NCI-H524 treated with DMSO at 0.1 percent for 48 hours (cell line): ENCODE results near the gene PDCD1.
"Not testable (repeated sequence)": the region's sequence is repeated elsewhere in the genome, so short reads cannot be mapped to it uniquely, and the experiment has no call there.

ENCODE experiments used
- DNase-seq: peaks from one replicate; lab custom pipeline; 2025; lab: John Stamatoyannopoulos, UW

PDCD1 gene

DNA sequence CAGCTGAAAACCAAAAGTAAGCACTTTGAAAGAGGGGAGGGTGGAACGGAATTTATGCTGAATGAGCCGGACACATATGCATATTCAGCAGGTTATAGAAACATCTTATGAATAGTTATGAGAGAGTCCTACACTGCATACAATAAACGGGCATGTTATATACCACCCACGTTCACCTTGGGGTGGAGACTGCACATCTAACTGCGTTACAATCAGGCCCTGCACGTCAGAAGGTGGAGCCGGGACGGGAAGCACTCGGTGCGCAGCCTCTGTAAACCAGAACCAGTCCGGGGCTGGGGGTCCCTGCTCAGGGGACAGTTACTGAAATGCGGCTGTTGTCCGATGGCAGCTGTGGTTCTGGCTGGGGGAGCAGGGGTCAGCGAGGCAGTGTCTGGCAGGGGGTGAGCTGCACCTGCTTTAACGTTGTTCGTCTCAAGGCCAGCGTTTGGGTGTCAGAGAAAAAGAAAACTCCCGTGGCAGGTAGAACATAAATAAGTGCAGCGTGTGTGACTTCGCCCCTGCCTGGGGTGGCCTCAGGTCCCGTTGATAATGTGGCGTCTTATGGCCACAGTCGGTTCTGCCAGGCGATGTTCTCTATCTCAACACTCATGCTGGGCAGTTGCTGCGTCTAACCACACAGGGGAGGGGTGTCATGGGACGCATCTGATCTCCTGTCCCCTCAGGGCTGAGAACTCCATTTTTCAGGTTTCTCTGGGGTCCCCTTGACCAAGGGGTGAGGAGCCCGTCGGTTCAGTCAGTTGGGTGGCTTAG is 24.8 kb downstream of the PDCD1 start:
- not testable (repeated sequence) for DNase-seq

DNA sequence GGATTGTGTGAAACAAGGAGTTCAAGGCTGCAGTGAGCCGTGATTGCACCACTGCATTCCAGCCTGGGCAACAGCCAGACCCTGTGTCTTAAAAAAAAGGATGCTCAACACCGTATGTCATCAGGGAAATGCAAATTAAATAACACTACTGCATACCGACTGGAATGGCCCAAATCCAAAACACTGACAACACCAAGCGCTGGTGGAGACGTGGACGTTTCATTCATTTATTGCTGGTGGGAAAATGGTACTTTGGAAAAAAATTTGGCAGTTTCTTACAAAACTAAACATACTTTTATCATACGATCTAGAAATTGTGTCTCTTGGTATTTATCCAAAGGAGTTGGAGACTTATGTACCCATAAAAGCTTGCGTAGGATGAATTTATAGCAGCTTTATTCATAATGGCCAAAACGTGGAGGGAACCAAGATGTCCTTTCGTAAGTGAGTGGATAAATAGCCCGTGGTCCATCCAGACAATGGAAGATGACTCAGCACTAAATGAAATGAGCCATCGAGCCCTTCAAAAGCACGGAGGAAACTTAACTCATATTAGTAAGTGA is 25.5 kb downstream of the PDCD1 start:
- no peak for DNase-seq

DNA sequence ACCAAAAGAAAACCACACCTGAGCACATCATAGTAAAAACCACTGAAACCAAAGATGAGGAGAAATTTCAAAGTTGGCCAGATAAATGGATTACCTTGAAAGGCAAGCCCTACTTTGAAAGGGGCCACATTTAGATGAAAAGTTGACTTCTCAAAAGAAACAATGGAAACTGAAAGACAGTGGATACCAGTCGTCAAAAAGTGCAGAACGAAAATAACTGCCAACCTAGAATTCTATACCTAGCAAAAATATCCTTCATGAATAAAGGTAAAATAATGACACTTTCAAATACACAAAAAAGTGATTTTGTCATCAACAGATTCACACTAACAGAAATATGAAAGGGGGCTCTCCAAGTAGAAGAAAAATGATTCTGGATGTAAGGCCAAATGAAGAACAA is 31.3 kb downstream of the PDCD1 start:
- no peak for DNase-seq

DNA sequence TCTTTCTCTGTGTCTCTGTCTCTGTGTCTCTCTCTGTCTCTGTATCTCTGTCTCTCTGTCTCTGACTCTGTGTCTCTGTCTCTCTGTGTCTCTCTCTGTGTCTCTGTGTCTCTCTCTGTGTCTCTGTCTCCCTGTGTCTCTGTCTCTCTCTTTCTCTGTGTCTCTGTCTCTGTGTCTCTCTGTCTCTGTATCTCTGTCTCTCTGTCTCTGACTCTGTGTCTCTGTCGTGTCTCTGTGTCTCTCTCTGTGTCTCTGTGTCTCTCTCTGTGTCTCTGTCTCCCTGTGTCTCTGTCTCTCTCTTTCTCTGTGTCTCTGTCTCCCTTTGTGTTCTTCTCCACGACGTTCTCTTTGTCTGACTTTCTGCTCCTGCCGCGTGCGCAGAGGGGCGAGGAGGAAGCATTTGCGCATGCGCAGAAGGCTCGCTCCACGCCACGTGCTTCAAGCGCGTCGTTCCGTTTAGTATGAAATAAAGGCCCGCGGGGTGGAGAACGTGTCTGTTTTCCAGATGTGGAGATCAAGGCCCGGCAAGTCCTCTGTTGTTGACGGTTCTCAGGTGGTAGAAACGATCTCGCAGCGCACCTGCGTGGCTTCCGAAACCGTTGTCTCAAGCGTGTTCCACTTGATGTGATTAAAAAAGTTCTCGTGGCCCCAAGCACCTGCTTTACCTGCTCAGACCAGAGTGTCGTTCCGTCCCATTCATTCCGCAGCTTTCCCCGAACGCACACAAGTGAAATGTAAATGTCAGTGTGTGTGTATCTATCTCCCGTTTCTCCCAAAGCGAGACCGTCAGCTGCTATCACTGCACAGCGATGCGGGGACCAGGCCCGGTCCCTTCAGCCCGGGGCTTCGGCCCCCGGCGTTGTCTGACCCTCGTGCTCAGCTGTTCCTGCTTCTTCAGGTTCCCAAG is 34.9 kb downstream of the PDCD1 start:
- DNase-seq: not testable (repeated sequence)

DNA sequence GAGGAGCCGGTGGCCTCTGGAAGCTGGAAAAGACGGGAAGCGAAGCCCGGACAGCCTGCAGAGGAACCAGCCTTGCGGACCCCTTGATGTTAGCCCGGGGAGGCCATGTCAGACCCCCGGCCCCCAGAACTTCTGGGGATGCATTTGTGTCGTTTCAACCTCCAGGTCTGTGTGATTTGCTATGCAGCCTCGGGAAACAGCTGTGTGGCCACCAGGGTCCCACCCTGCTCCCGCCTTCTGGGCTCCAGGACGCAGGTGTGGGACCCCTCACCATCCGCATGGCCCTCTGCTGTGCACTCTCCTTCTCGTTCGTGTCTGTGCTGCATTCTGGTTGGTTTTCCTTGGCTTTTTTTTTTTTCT is 36.5 kb downstream of the PDCD1 start:
- no peak for DNase-seq

DNA sequence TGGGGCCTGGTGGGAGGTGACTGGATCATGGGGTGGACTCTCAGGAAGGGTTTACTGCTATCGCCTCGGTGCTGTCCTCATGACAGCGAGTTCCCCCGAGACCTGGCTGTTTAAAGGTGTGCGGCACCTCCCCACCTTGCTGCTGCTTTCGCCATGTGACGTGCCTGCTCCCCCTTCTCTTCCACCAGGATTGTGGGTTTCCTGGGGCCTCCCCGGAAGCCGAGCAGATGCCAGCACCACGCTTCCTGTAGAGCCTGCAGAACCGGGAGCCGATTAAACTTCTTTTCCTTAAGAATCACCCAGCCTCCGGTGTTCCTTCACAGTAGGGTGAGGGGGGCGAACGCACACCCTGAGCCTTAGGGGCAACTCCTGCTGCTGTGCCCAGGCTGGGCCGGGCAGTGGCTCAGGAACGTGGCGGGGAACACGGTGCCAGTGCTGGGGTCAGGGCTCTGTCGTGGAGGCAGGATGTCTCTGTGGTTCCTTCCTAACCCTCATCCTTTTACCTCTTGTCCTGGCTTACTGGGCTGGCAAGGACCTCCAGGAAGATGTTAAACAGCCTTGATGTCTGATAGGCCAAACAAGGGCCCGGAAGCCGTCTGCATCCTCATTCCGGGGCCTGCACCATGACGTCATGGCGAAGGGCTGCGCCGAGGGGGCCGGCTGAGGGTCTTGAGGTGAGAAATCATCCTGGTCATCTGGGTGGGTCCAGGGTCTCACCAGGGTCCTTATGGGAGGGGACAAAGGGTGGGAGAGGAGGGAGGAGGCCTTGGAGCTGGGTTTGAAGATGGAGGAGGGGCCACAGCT is 37.0 kb downstream of the PDCD1 start:
- no peak for DNase-seq

DNA sequence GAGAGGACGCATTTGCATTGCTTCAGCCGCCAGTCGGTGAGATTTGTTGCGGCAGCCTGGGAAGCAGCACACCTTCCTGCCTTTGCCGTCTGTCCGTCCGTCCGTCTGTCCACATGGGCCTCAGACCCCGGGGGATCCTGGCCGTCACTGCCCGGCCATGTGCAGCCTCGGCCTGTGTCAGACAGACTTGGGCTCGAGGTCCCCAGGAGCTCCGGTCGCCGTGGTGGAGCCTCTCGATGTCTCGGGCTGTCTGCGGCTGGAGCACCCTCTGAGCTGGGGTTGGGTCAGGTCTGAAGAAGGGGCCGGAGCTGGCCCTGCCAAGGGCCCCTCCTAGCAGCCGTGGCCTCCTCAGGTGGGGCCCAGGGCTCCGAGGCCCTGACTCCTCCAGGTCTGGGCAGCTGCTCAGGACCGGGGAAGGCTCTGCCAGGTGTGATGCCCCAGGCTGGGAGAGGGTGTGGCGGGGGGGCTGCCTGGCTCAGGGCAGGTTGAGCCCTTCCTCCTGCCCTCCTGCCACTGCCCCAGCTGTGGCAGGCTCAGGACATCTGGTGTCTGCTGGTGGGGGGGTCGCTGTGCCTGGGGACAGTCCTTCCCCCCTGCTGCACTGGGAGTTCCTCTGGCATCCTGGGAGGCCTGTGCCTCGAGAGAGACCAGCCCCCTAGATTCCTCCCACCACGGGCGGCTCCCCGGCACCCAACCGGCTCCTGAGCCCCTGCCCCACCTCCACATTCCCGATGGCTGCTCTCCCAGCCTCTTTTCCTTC is 37.9 kb downstream of the PDCD1 start:
- no peak for DNase-seq

DNA sequence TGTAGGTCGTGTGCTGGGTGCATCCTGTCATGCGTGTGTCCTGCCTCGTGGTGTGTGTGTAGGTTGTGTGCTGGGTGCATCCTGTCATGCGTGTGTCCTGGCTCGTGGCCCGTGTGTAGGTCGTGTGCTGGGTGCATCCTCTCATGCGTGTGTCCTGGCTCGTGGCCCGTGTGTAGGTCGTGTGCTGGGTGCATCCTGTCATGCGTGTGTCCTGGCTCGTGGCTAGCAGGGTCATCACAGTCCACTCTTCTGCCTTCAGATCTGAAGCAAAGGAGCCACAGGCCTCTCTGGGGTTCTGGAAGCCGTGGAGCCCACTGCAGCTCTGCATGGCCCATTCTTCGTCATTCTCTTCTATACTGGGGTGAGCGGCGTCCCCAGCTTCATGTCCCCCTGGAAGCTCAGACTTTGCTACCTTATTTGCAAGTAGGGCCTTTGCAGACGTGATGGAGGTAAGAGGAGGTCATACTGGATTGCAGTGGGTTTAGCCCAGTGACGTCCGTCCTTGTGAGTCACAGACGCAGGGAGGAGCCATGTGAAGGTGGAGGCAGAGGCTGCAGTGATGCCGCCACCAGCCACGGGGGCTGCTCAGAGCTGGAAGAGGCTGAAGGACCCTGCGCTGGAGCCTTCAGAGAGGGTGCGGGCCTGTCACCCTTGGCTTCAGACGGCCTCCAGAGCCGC is 38.6 kb downstream of the PDCD1 start:
- DNase-seq: not testable (repeated sequence)

DNA sequence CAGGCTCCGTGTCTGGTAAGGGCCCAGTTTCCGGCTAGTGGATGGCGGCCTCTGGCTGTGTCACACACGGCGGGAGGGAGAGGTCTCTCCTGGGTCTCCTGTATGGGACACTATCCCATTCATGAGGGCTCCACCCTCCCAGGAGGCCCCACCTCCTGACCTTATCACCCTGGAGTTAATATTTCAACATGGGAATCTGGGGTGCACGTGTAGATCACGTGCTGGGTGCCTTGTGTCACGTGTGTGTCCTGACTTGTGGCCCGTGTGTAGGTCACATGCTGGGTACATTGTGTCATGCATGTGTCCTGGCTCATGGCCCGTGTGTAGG is 39.8 kb downstream of the PDCD1 start:
- no peak for DNase-seq

DNA sequence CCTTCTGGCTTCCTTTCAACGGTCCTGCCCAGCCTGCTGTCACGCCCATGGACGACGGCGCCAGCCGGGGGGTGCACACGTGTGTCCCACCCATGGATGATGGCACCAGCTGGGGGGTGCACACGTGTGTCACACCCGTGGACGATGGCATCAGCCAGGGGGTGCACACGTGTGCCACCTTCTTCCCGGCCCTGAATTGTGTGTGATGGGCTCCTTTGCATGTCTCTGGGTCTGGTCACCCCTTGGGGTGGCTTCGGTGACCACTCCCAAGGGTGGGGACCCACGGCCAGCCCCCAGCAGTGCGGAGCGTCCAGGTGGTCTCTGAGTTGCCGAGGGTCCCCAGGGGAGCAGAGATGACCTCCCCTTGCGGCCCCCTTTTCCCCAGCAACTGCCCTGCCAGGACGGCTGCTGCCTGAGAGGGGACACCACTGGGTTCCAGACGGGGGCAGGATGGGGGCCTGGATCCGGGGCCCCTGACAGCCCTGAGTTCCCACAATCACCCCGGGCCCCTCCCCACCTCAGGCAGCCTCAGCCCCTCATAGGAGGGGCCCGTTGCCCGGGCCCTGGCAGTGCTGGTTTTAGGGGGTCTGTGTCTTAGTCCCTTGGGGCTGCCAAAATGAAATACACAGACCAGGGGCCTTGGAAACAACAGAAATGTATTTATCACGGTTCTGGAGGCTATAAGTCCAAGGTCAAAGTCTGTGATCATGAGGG is 40.3 kb downstream of the PDCD1 start:
- DNase-seq: no peak

DNA sequence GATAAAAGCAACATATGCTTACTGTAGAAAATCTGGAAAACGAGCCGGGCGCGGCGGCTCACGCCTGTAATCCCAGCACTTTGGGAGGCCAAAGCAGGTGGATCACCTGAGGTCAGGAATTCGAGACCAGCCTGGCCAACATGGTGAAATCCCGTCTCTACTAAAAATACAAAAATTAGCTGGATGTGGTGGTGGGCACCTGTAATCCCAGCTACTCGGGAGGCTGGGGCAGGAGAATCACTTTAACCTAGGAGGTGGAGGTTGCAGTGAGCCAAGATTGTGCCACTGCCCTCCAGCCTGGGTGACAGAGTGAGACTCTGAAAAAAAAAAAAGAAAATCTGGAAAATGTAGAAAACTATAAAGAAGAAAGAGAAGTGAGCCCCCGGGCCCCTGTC is 40.9 kb downstream of the PDCD1 start:
- not testable (repeated sequence) for DNase-seq

DNA sequence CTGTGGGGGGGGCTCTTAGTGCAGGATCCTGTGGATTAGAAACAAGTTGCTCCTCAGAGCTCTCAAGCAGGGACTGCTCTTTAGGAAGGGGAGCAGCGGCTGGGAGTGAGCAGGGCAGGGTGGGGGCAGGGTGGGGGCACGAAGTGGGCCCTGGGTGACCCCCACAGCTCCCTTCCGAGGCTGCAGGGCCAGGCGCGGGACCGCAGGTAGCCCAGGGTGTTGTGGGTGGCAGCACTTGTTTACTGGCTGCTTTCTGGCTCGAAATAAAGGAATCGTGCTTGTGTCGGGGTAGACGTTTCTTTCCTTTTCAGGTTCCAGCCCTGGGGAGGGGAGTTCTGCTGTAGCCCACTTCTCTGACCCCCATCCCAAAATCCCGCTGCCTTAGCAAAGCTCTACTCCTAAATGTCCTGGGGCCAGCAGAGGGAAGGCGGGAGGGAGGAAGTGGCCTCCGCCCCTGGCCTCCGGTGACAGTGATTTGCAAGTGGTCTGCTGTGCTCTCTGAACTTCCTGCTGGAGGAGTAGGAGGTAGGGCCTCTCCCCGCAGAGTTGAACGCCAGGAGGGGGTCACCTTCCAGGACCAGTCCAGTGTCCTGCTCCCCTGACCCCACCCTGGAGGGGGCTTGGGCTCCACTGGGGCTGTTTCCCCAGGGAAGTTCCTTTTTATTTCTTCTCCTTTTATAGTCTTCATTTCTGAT is 41.4 kb downstream of the PDCD1 start:
- DNase-seq: no peak

DNA sequence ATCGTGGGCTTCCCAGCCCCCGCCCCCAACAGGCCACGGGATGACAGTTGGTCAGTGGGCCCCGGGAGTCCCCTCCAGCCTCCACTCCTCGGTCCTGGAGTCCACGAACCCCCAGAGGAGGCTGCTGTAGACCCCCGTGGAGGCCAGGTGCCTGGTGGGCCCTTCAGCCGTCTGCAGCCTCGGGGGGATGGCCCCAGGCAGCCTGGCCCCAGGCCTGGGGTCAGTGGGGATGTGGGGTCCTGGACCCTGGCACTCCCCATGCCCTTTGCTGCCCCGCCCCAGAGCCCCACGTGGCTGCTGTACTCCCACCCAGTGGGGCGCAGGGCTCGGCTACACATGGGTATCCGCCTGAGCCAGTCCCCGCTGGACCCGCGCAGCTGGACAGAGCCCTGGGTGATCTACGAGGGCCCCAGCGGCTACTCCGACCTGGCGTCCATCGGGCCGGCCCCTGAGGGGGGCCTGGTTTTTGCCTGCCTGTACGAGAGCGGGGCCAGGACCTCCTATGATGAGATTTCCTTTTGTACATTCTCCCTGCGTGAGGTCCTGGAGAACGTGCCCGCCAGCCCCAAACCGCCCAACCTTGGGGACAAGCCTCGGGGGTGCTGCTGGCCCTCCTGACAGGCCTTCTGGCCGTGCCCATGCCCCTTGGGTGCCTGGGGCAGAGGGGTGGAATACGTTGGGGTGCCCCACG is 42.1 kb downstream of the PDCD1 start:
- no peak for DNase-seq

DNA sequence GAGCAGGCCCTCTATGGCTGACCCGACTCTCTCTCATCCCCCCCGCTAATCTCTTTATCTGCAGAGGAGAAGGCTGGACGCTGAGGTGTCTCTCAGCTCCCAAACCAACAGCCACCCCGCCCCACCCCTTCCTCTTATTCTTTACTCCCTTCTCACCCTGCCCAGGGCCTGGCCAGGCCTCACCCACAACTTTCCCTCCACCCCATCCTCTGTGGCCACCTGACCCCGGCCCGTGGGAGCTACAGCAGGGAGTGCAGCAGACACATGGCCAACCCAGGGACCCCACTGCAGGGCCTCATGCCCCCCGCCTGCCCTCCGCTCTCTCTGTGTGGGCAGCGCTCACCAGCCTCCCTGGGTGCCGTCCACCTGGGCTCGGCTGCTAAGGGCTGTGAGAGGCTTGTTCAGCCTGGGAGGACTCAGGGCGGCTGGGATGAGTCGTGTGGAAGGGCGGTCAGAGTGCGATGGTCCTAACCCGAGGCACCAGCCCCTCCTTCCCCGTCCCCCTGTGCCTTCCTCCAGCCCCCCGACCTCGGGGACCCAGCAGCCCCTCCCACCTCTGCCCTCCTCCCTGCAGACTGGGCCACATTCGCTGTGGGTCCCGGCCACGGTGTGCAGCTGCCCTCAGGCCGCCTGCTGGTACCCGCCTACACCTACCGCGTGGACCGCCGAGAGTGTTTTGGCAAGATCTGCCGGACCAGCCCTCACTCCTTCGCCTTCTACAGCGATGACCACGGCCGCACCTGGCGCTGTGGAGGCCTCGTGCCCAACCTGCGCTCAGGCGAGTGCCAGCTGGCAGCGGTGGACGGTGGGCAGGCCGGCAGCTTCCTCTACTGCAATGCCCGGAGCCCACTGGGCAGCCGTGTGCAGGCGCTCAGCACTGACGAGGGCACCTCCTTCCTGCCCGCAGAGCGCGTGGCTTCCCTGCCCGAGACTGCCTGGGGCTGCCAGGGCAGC is 42.9 kb downstream of the PDCD1 start:
- DNase-seq: no peak

DNA sequence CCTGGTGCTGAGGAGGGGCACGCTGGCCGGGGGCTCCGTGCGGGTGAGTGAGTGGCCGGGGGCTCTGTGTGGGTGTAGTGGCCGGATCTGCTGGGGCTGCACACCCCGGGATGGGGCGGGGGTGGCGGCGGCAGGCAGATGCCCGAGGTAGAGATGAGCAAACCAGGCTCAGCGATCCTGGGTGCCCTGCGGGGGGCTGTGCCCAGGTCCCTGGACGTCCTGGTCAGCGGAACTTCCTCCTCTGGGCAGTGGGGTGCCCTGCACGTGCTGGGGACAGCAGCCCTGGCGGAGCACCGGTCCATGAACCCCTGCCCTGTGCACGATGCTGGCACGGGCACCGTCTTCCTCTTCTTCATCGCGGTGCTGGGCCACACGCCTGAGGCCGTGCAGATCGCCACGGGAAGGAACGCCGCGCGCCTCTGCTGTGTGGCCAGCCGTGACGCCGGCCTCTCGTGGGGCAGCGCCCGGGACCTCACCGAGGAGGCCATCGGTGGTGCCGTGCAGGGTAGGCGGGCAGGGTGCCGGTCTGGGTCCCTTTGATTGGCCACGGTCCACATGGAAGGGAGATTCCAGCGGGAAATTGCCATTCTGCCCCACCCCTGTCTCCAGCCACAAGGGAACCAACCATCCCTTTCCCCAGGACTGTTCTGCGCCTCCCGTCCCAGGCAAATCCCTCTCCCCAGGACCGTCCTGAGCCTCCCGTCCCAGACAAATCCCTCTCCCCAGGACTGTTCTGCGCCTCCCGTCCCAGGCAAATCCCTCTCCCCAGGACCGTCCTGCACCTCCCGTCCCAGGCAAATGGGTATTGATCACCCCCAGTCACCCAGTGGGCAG is 43.8 kb downstream of the PDCD1 start:
- no peak for DNase-seq

DNA sequence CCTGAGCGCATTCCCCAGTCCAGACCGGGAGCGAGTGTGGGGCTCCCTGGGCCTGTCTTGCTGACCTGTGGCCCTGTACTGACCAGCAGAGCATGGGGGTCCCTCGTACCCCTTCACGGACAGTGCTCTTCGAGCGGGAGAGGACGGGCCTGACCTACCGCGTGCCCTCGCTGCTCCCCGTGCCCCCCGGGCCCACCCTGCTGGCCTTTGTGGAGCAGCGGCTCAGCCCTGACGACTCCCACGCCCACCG is 44.4 kb downstream of the PDCD1 start:
- no peak for DNase-seq

DNA sequence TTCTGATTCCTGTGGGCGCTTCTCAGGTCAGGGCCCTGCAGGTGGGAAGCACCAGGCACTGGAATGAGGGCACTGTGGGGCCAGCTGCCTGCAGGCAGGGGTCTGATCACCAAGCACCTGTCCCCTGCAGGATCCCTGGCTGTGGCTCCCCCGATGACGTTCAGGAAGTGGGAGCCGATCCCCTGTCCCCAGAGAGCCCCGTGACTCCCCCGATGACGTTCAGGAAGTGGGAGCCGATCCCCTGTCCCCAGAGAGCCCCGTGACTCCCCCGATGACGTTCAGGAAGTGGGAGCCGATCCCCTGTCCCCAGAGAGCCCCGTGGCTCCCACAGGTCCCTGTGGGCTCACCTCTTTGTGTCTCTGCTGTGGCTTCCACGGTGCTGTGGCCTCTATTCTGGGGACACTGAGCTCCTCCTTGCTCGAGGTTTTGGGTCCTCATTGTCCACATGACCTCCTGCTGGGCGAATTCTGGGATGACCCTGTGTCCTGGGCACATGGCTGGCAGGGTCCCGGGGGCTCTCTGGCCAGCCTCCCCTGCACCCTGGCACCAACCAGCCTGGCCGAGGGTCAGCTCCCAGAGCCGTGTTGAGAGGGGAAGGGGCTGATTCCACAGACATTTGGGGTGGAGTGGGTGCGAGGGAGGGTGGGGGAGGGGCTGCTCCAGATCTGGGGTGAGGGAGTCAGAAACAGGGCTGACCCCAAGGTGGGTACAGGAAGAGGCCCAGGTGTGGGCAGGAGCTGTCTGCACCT is 44.9 kb downstream of the PDCD1 start:
- DNase-seq: no peak
